Heart left ventricle (tissue), 16 donors: ENCODE results near the gene SPTLC2. TPM values are rescaled to one million over a fixed set of nuclear protein-coding genes. Genes with fewer than 3 reads are reported as not detected.

Experiments used
- ATAC-seq, 4 donors: fragments of 200-7000 bp; cut with Tn5 transposase; one replicate each; pipeline ENCODE4 v1.9.1; 2020 to 2022; ENCODE audit warnings: moderate library complexity in 4 of 4, mild to moderate bottlenecking in 3 of 4, moderate number of reproducible peaks in 1 of 4
- DNase-seq, 5 donors: peaks; one replicate each; pipeline ENCODE4 v3.0.0-alpha.2; 2020
- H3K27ac ChIP-seq, 12 donors: fragments of 200-600 bp; sonication (generic) in 4 of 12; one replicate each; pipeline versions ENCODE4 v1.5.0 to v1.8.0; 2016 to 2022; ENCODE audit warnings: mild to moderate bottlenecking in 2 of 12
- H3K27me3 ChIP-seq, 9 donors: fragments of 200-600 bp; sonication (generic) in 2 of 9; one replicate each; pipeline versions ENCODE4 v1.5.1 to v1.8.0; 2016 to 2022; ENCODE audit warnings: mild to moderate bottlenecking in 3 of 9
- H3K36me3 ChIP-seq, 9 donors: fragments of 200-600 bp; sonication (generic) in 2 of 9; one replicate each; pipeline versions ENCODE4 v1.5.0 to v1.8.0; 2018 to 2022; ENCODE audit warnings: mild to moderate bottlenecking in 2 of 9
- H3K4me1 ChIP-seq, 12 donors: fragments of 200-600 bp; sonication (generic) in 4 of 12; one replicate each; pipeline versions ENCODE4 v1.5.0 to v1.8.0; 2016 to 2022; ENCODE audit warnings: mild to moderate bottlenecking in 3 of 12
- H3K4me3 ChIP-seq, 12 donors: fragments of 200-600 bp; sonication (generic) in 4 of 12; one replicate each; pipeline versions ENCODE4 v1.5.0 to v1.8.0; 2017 to 2022; ENCODE audit warnings: mild to moderate bottlenecking in 9 of 12, moderate library complexity in 4 of 12
- H3K9me3 ChIP-seq, 12 donors: fragments of 200-600 bp; sonication (generic) in 4 of 12; one replicate each; pipeline versions ENCODE4 v1.5.0 to v1.8.0; 2016 to 2022; ENCODE audit warnings: mild to moderate bottlenecking in 1 of 12
- POLR2A ChIP-seq, 2 donors: fragments of 450-650 bp; IDR thresholded peaks; one replicate each; pipeline ENCODE4 v1.6.1; 2017; ENCODE audit warnings: antibody characterized with exemption in 2 of 2, mild to moderate bottlenecking in 2 of 2, moderate library complexity in 2 of 2
- WGBS, 4 donors: extraction: QIAGEN DNeasy Blood & Tissue Kit in 2 of 4; methylation state at CpG; one replicate each; pipeline versions ENCODE4 v1.1.5 to v1.1.7; 2013 to 2018; 5-methylcytosine and 5-hydroxymethylcytosine counted together
- intact Hi-C, 10 donors: fragments of 100-400 bp; cut with DNase I; formaldehyde crosslinking; loops; one replicate each; pipeline versions ENCODE4 v1.11.1 to v1.14.2; 2022
- polyA plus RNA-seq, 2 donors: library from polyadenylated mRNA; stranded (reverse); fragments of 200-250 nt; gene quantifications; one replicate each; pipeline ENCODE4 v1.2.3, GENCODE V29; 2013
- total RNA-seq, 9 donors: library from RNA; depleted of rRNA in 2 of 9; stranded (reverse); fragments of >200 nt in 2 of 9; fragmentation: NEBNext Ultra II Directional in 3 of 9; extraction: Animal tissue kit (Norgen Biotek cat#: 25700) in 3 of 9; gene quantifications; one replicate each; pipeline versions ENCODE4 v1.1.0 to v1.2.4, GENCODE V29; 2016 to 2023
- TF ChIP-seq, protein P1 (sequence below), 12 donors: fragments of 200-600 bp; sonication (generic) in 4 of 12; IDR thresholded peaks; one replicate each; pipeline versions ENCODE4 v1.5.0 to v1.8.0; 2018 to 2022; ENCODE audit warnings: antibody characterized with exemption in 12 of 12, mild to moderate bottlenecking in 5 of 12
- donor health status: ischemic (EF 13 %, LVEDD 7.1; RV severe dilation, severe dysfunction).
- donor health status: healthy with polysubstance abuse.
- donor health status: DM: no; HTN: yes; CAD: no.
- donor health status: DM: no; HTN: no; CAD: no.
- donor health status: ischemic (EF 25% LVEDD 6.9; RV normal size, moderate dysfunction).
- donor health status: ischemic (EF 25% LVEDD 5.7; RV mildly dilated, moderate dysfunction).
- donor health status: healthy.
- donor health status: DM: yes; HTN: yes; CAD: no.
- donor health status: ischemic (EF 35%, LVEDD 5.7; RV mildly dilated, moderate dysfunction).
- donor health status: nonischemic (EF 11% LVEDD 7.7; RV severe dilation, severe dysfunction).
- donor health status: DM: yes; HTN: yes; CAD: no.
- donor health status: PGD.
- donor health status: ischemic (EF 29% LVEDD 5.4; RV normal size, mild dysfunction).
- donor health status: nonischemic (EF 23%, LVEDD 6.1; RV moderate dilation, normal function).

The SPTLC2 gene
- total and polyA plus RNA-seq, 11 donors, result 3.8 to 25.2 (median 11.2) TPM

DNA sequence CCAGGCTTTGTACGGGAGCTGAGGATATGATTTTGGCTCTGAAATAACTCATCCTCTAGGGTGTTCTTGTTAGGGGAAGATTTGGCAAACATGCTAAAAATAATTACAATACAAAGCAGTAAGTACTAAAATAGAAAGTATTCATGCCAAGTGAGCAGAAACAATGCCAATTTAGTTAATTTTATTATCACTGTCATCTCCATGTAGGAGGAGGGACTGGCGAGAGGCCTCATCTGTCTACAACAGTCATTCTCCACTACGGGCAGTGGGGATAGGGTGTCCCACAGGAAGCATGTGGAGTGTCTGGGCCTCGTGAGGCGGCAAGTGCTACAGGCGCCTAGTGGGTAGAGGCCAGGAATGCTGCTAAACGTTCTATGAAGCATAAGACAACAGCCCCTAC, 121.1 kb downstream of the SPTLC2 start:
- H3K4me1 ChIP-seq, result peaks cover 5 to 18% (median 8%) of the 10 kb centered on the region in 12 donors
- TF ChIP-seq, protein P1, sequence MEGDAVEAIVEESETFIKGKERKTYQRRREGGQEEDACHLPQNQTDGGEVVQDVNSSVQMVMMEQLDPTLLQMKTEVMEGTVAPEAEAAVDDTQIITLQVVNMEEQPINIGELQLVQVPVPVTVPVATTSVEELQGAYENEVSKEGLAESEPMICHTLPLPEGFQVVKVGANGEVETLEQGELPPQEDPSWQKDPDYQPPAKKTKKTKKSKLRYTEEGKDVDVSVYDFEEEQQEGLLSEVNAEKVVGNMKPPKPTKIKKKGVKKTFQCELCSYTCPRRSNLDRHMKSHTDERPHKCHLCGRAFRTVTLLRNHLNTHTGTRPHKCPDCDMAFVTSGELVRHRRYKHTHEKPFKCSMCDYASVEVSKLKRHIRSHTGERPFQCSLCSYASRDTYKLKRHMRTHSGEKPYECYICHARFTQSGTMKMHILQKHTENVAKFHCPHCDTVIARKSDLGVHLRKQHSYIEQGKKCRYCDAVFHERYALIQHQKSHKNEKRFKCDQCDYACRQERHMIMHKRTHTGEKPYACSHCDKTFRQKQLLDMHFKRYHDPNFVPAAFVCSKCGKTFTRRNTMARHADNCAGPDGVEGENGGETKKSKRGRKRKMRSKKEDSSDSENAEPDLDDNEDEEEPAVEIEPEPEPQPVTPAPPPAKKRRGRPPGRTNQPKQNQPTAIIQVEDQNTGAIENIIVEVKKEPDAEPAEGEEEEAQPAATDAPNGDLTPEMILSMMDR (IDR thresholded peaks at IDR 0.05), result no peak
- TF ChIP-seq POLR2A (IDR thresholded peaks at IDR 0.05), result no peak
- WGBS, 4 donors, result 39 to 57% (median 46%) methylated on average over 7 of the region's 7 CpGs
- H3K36me3 ChIP-seq, result no peaks in the 10 kb centered on the region
- no peak overlapping the region for H3K4me3 ChIP-seq
- H3K27ac ChIP-seq, result no peak overlapping the region
- H3K27me3 ChIP-seq, result peaks cover 7 to 32% (median 21%) of the 10 kb centered on the region in 9 donors
- H3K9me3 ChIP-seq, result no peaks in the 10 kb centered on the region
- intact Hi-C loops, result no loop called here
- ATAC-seq (no peak), DNase-seq (no peak)

DNA sequence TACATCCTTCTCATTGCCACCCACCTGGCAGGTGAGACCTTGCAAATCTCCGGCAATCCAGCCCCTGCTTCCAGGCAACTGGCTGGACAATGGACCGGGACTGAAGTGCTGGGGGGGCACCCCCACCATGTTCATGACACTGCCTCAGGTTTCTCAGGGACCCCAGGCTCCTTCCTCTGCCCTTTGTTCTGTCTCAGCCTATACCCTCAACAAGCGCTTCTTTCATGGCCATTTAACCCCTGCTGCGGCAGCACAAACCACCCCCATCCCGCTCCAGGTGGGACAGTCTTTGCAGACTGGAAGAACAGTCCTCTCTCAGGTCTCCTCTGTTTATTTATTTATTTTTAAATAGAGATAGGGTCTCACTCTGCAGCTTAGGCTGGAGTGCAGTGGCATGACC, 125.4 kb downstream of the SPTLC2 start:
- TF ChIP-seq POLR2A (IDR thresholded peaks at IDR 0.05), result no peak
- TF ChIP-seq, protein P1 (IDR thresholded peaks at IDR 0.05), result no peak
- Histone ChIP-seq H3K36me3 (no peaks in the 10 kb centered on the region), H3K27ac (no peak overlapping the region), H3K9me3 (no peaks in the 10 kb centered on the region), H3K27me3 (no peaks in the 10 kb centered on the region), H3K4me1 (no peaks in the 10 kb centered on the region), H3K4me3 (no peak overlapping the region)
- DNase-seq (no peak), ATAC-seq (no peak)
- intact Hi-C loops, result no loop called here
- 86 to 95% (median 93%) methylated on average over 5 of the region's 5 CpGs for WGBS, 4 donors

DNA sequence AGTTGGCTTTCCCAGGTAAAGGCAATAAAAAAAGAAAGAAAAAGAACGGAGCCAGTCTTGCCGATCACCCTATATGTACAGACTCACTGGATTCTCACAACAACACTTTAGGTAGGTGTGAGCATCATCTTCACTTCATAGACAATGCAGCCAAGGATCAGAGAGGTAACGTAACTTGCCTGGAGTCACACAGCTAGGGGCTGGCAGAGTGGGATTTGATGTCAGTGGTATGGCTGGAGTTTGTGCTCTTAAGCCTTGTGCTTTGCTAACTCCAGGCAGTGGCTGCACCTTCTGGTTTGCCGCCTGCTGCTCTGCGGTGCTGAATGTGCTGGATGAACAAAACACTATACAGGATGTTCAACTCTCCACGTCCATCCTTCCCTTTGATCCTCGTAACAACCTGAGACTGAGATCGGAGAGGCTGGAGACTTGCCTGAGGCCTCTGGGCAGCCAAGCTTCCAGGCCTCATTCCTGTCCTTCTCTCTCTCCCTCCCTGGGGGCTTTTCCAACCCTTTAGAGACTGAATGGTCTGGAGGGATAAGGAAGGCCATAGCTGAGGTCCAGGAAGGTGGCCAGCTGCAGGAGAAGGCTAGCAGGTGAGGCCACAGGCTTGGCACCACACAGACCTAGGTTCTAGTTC, 126.0 kb downstream of the SPTLC2 start:
- TF ChIP-seq POLR2A (IDR thresholded peaks at IDR 0.05), result no peak
- TF ChIP-seq, protein P1 (IDR thresholded peaks at IDR 0.05), result no peak
- no peak overlapping the region for H3K27ac ChIP-seq
- ATAC-seq (no peak), DNase-seq (no peak)
- 86 to 89% (median 87%) methylated on average over 8 of the region's 8 CpGs for WGBS, 4 donors
- intact Hi-C loops, result no loop called here
- H3K4me1 ChIP-seq, result no peaks in the 10 kb centered on the region
- no peak overlapping the region for H3K4me3 ChIP-seq
- H3K27me3 ChIP-seq, result no peaks in the 10 kb centered on the region
- no peaks in the 10 kb centered on the region for H3K36me3 ChIP-seq
- no peaks in the 10 kb centered on the region for H3K9me3 ChIP-seq

DNA sequence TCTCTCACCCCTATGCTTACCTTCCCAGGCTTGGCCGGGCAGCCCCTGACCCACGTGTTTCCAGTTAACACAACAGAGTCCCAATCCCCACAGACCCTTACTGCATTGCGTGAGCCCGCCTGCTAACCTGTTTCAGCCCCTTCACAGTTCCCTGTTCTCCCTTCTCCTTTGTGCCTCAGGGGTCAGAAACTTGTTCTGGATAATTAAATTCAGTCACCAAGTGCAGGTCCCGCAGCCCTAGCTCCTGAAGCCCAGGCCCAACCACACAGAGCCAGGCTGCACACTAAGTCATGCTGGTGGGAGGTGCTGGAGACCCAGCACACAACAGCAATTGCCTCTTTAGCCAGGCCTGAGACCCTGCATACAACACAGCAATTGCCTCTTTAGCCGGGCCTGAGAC, 127.4 kb downstream of the SPTLC2 start:
- whole genome bisulfite sequencing, 4 donors, result 87 to 90% (median 88%) methylated on average over 6 of the region's 6 CpGs
- no peaks in the 10 kb centered on the region for H3K27me3 ChIP-seq
- H3K27ac ChIP-seq, result no peak overlapping the region
- H3K4me1 ChIP-seq, result no peaks in the 10 kb centered on the region
- no peaks in the 10 kb centered on the region for H3K36me3 ChIP-seq
- H3K9me3 ChIP-seq, result no peaks in the 10 kb centered on the region
- intact Hi-C loops, result no loop called here
- TF ChIP-seq POLR2A (IDR thresholded peaks at IDR 0.05), result no peak
- TF ChIP-seq, protein P1 (IDR thresholded peaks at IDR 0.05), result no peak
- H3K4me3 ChIP-seq, result no peak overlapping the region
- no peak for DNase-seq
- no peak for ATAC-seq
